ENCODE measurements around the gene SPPL2B.

Gene SPPL2B

GRCh38 chr19:2353159-2353886 lies 24.8 kb downstream of the SPPL2B start:
- no peak overlapping the region for H3K27ac ChIP-seq
- no peaks in the 10 kb centered on the region for H3K4me1 ChIP-seq
- H2AFZ ChIP-seq: no peak overlapping the region
- TF ChIP-seq CTCF (IDR thresholded peaks at IDR 0.05): no peak
- H3K4me2 ChIP-seq (ENCODE audit: low read length): no peak overlapping the region
- H3K36me3 ChIP-seq (ENCODE audit: control insufficient read depth, insufficient read depth, low read length): no peaks in the 10 kb centered on the region
- no peak overlapping the region for H3K4me3 ChIP-seq (ENCODE audit: low read depth, low read length)
- H3K9me3 ChIP-seq (ENCODE audit: control insufficient read depth, low read length): no peaks in the 10 kb centered on the region
- no peaks in the 10 kb centered on the region for H3K27me3 ChIP-seq (ENCODE audit: control insufficient read depth, insufficient read depth, low read length)
- no peaks in the 10 kb centered on the region for H3K79me2 ChIP-seq
- H3K9ac ChIP-seq: no peak overlapping the region

GRCh38 chr19:2353887-2354592 lies 25.6 kb downstream of the SPPL2B start:
- no peak overlapping the region for H3K9ac ChIP-seq
- TF ChIP-seq CTCF (IDR thresholded peaks at IDR 0.05): no peak
- no peak overlapping the region for H3K4me2 ChIP-seq (ENCODE audit: low read length)
- no peaks in the 10 kb centered on the region for H3K79me2 ChIP-seq
- H2AFZ ChIP-seq: no peak overlapping the region
- H3K36me3 ChIP-seq (ENCODE audit: control insufficient read depth, insufficient read depth, low read length): no peaks in the 10 kb centered on the region
- no peak overlapping the region for H3K27ac ChIP-seq
- H3K27me3 ChIP-seq (ENCODE audit: control insufficient read depth, insufficient read depth, low read length): no peaks in the 10 kb centered on the region
- no peaks in the 10 kb centered on the region for H3K9me3 ChIP-seq (ENCODE audit: control insufficient read depth, low read length)
- no peaks in the 10 kb centered on the region for H3K4me1 ChIP-seq
- no peak overlapping the region for H3K4me3 ChIP-seq (ENCODE audit: low read depth, low read length)

- H3K27ac ChIP-seq: no peak overlapping the region
- H3K4me3 ChIP-seq (ENCODE audit: low read depth, low read length): no peak overlapping the region
- no peaks in the 10 kb centered on the region for H3K79me2 ChIP-seq
- no peaks in the 10 kb centered on the region for H3K36me3 ChIP-seq (ENCODE audit: control insufficient read depth, insufficient read depth, low read length)
- no peak overlapping the region for H3K9ac ChIP-seq
- no peaks in the 10 kb centered on the region for H3K9me3 ChIP-seq (ENCODE audit: control insufficient read depth, low read length)
- no peaks in the 10 kb centered on the region for H3K27me3 ChIP-seq (ENCODE audit: control insufficient read depth, insufficient read depth, low read length)
- H3K4me1 ChIP-seq: no peaks in the 10 kb centered on the region
- TF ChIP-seq CTCF (IDR thresholded peaks at IDR 0.05): no peak
- no peak overlapping the region for H2AFZ ChIP-seq
- H3K4me2 ChIP-seq (ENCODE audit: low read length): no peak overlapping the region
Measured at GRCh38 chr19:2354670-2355069, 26.2 kb downstream of the SPPL2B start.

GRCh38 chr19:2355168-2356035 lies 26.9 kb downstream of the SPPL2B start:
- Histone ChIP-seq H3K9ac (no peak overlapping the region), H2AFZ (no peak overlapping the region), H3K36me3 (ENCODE audit: control insufficient read depth, insufficient read depth, low read length) (no peaks in the 10 kb centered on the region), H3K4me2 (ENCODE audit: low read length) (no peak overlapping the region), H3K4me1 (no peaks in the 10 kb centered on the region), H3K4me3 (ENCODE audit: low read depth, low read length) (no peak overlapping the region), H3K9me3 (ENCODE audit: control insufficient read depth, low read length) (no peaks in the 10 kb centered on the region), H3K27ac (no peak overlapping the region), H3K27me3 (ENCODE audit: control insufficient read depth, insufficient read depth, low read length) (no peaks in the 10 kb centered on the region), H3K79me2 (no peaks in the 10 kb centered on the region)
- TF ChIP-seq CTCF (IDR thresholded peaks at IDR 0.05): no peak
